ENCODE measurements around the gene GPD2.
"Not testable (repeated sequence)": the region's sequence is repeated elsewhere in the genome, so short reads cannot be mapped to it uniquely, and the experiment has no call there.

GPD2 gene

GRCh38 chr2:156476021-156476849, 40.1 kb downstream of the GPD2 start:
- no peak for DNase-seq

- DNase-seq: no peak
Observed at GRCh38 chr2:156476850-156477206, 40.6 kb downstream of the GPD2 start.

- no peak for DNase-seq
Observed at GRCh38 chr2:156480376-156480775, 44.2 kb downstream of the GPD2 start.

- DNase-seq: no peak
Observed at GRCh38 chr2:156481312-156481711, 45.1 kb downstream of the GPD2 start.

GRCh38 chr2:156483741-156484173, 47.6 kb downstream of the GPD2 start:
- DNase-seq: no peak

- DNase-seq: no peak
Observed at GRCh38 chr2:156486147-156486546, 50.0 kb downstream of the GPD2 start.

GRCh38 chr2:156486614-156487013, 50.4 kb downstream of the GPD2 start:
- no peak for DNase-seq

- no peak for DNase-seq
Observed at GRCh38 chr2:156489195-156489594, 53.0 kb downstream of the GPD2 start.

GRCh38 chr2:156489750-156490465, 53.7 kb downstream of the GPD2 start:
- no peak for DNase-seq

GRCh38 chr2:156490466-156490840, 54.3 kb downstream of the GPD2 start:
- no peak for DNase-seq

GRCh38 chr2:156491176-156491575, 55.0 kb downstream of the GPD2 start:
- no peak for DNase-seq

GRCh38 chr2:156492979-156493378, 56.8 kb downstream of the GPD2 start:
- DNase-seq: no peak

GRCh38 chr2:156495998-156496397, 59.8 kb downstream of the GPD2 start:
- DNase-seq: not testable (repeated sequence)

- DNase-seq: no peak
Observed at GRCh38 chr2:156505696-156506095, 69.5 kb downstream of the GPD2 start.

GRCh38 chr2:156511122-156511521, 74.9 kb downstream of the GPD2 start:
- DNase-seq: no peak

- DNase-seq: no peak
Observed at GRCh38 chr2:156511803-156512202, 75.6 kb downstream of the GPD2 start.

GRCh38 chr2:156512451-156512850, 76.3 kb downstream of the GPD2 start:
- no peak for DNase-seq

GRCh38 chr2:156513219-156513618, 77.0 kb downstream of the GPD2 start:
- DNase-seq: no peak

- no peak for DNase-seq
Observed at GRCh38 chr2:156517419-156517818, 81.2 kb downstream of the GPD2 start.

- DNase-seq: no peak
Observed at GRCh38 chr2:156518138-156518537, 82.0 kb downstream of the GPD2 start.

- DNase-seq: no peak
Observed at GRCh38 chr2:156522864-156523440, 86.8 kb downstream of the GPD2 start.

- no peak for DNase-seq
Observed at GRCh38 chr2:156526950-156527636, 90.9 kb downstream of the GPD2 start.

GRCh38 chr2:156528583-156528982, 92.4 kb downstream of the GPD2 start:
- not testable (repeated sequence) for DNase-seq
